OCI-LY7 (cell line): ENCODE data around the gene CSF2RB. TPM values are rescaled to one million over a fixed set of nuclear protein-coding genes. Genes with fewer than 3 reads are reported as not detected.

Experiments used
- BruUV-seq: library from RNA; stranded (reverse); fragments of 400-500 nt; replicated peaks from 2 replicates; lab custom pipeline; 2021; lab: Mats Ljungman, UMichigan
- CTCF ChIA-PET: fragments of 300-600 bp; sonication (Branson Sonifier 250); formaldehyde crosslinking; loops from one replicate; lab custom pipeline; 2022; ENCODE audit warnings: antibody characterized with exemption; ENCODE audit not compliant: unreplicated experiment; lab: Charles Lee
- POLR2A ChIA-PET: fragments of 300-600 bp; sonication (Branson Sonifier 250); formaldehyde crosslinking; loops from one replicate; lab custom pipeline; 2022; ENCODE audit warnings: antibody characterized with exemption; lab: Charles Lee
- DNase-seq: peaks from one replicate; pipeline ENCODE4 v3.0.0-alpha.2; 2015; ENCODE audit warnings: low spot score
- H2AFZ ChIP-seq: fragments of 200-600 bp; sonication (generic), shearing (Covaris generic); 2 replicates; pipeline ENCODE4 v1.6.1; 2014; ENCODE audit warnings: mild to moderate bottlenecking, antibody characterized with exemption, low read length, moderate library complexity
- H3K27ac ChIP-seq: fragments of 200-600 bp; sonication (generic); 2 replicates; pipeline ENCODE4 v1.5.1; 2014; ENCODE audit warnings: mixed run types, low read depth, mild to moderate bottlenecking, moderate library complexity, low read length, inconsistent platforms; ENCODE audit not compliant: poor library complexity, severe bottlenecking
- H3K36me3 ChIP-seq: fragments of 200-600 bp; sonication (generic); 2 replicates; pipeline ENCODE4 v1.6.1; 2014; ENCODE audit warnings: mild to moderate bottlenecking, antibody characterized with exemption, low read length, moderate library complexity, mixed read lengths; ENCODE audit not compliant: insufficient read depth
- H3K4me1 ChIP-seq: fragments of 200-600 bp; sonication (generic); 2 replicates; pipeline ENCODE4 v1.5.1; 2014; ENCODE audit warnings: mild to moderate bottlenecking, low read length; ENCODE audit not compliant: insufficient read depth, poor library complexity, severe bottlenecking
- H3K4me2 ChIP-seq: fragments of 200-600 bp; sonication (generic); 2 replicates; pipeline ENCODE4 v1.6.1; 2014; ENCODE audit warnings: mild to moderate bottlenecking, low read length
- H3K4me3 ChIP-seq: fragments of 200-600 bp; sonication (generic); 2 replicates; pipeline ENCODE4 v1.5.1; 2014; ENCODE audit warnings: mild to moderate bottlenecking, low read depth, low read length; ENCODE audit not compliant: poor library complexity, severe bottlenecking
- H3K79me2 ChIP-seq: fragments of 200-600 bp; sonication (generic); 2 replicates; pipeline ENCODE4 v1.6.1; 2016; ENCODE audit warnings: low read depth, mild to moderate bottlenecking, low read length, moderate library complexity, mixed read lengths; ENCODE audit not compliant: insufficient read depth
- H3K9me2 ChIP-seq: fragments of 200-600 bp; sonication (generic); 2 replicates; pipeline ENCODE4 v1.6.1; 2016; ENCODE audit warnings: mild to moderate bottlenecking, low read length, mixed read lengths; ENCODE audit not compliant: insufficient read depth
- H3K9me3 ChIP-seq: fragments of 200-600 bp; sonication (generic); 2 replicates; pipeline ENCODE4 v1.6.1; 2014; ENCODE audit warnings: mild to moderate bottlenecking, mixed run types, low read length, mixed read lengths
- H4K20me1 ChIP-seq: fragments of 200-600 bp; sonication (generic); 2 replicates; pipeline ENCODE4 v1.6.1; 2014; ENCODE audit warnings: mild to moderate bottlenecking, antibody characterized with exemption, low read length, moderate library complexity, mixed read lengths; ENCODE audit not compliant: insufficient read depth
- CTCF ChIP-seq: fragments of 200-600 bp; sonication (generic); conservative IDR thresholded peaks from 2 replicates; pipeline ENCODE4 v1.5.1; 2014; ENCODE audit warnings: mild to moderate bottlenecking, antibody characterized with exemption, low read length, moderate library complexity, mixed read lengths
- EZH2phosphoT487 ChIP-seq: fragments of 200-600 bp; sonication (generic); IDR thresholded peaks from 2 replicates; pipeline ENCODE4 v1.6.1; 2018; ENCODE audit warnings: low read depth, borderline replicate concordance, mild to moderate bottlenecking, mixed run types, antibody characterized with exemption, low read length, moderate library complexity, mixed read lengths
- intact Hi-C: fragments of 100-400 bp; cut with micrococcal nuclease; formaldehyde crosslinking; loops from one replicate; pipeline ENCODE4 v1.10.0; 2022; ENCODE audit not compliant: unreplicated experiment
- total RNA-seq, 2 experiments: library from RNA; depleted of rRNA in 1 of 2; stranded (reverse); fragments of >200 nt in 1 of 2; shearing (Covaris generic) in 1 of 2; gene quantifications; 2 replicates each; pipeline ENCODE4 v1.2.3, GENCODE V29; 2014 to 2022

CSF2RB gene
- total RNA-seq, 2 experiments from 2014 or later = 6.2 to 23.4 TPM

GRCh38 chr22:36914390-36914752 is 943 bp downstream of the CSF2RB start:
- peak; percentile 46 for DNase-seq
- no peaks in the 10 kb centered on the region for H3K79me2 ChIP-seq
- H4K20me1 ChIP-seq = no peaks in the 10 kb centered on the region
- POLR2A ChIA-PET = interaction anchor here (1.2 to 1.6 kb wide), 3 partner anchors 16 to 54 kb away, joined by 4 read pairs; no protein-coding TSS in a partner anchor
- CTCF ChIA-PET = no interaction called here
- peak overlapping the region; percentile 64 for H3K4me3 ChIP-seq
- H3K27ac ChIP-seq = peak overlapping the region; percentile 47
- no TSS peak for BruUV-seq
- intact Hi-C loops = loop anchor here (1.0 to 5.0 kb wide), 2 partner anchors 55 to 63 kb away; no protein-coding TSS in a partner anchor
- H3K36me3 ChIP-seq = 0 out of 2 replicates have a peak, but pooled peaks cover 8% of the 10 kb centered on the region
- H3K9me3 ChIP-seq = no peaks in the 10 kb centered on the region
- no peak overlapping the region for H2AFZ ChIP-seq
- no peak for TF ChIP-seq EZH2phosphoT487
- TF ChIP-seq CTCF = no peak
- H3K9me2 ChIP-seq = no peaks in the 10 kb centered on the region
- peaks cover 35% of the 10 kb centered on the region for H3K4me1 ChIP-seq
- H3K4me2 ChIP-seq = peak overlapping the region; percentile 67

GRCh38 chr22:36916034-36916433 is 2.6 kb downstream of the CSF2RB start:
- Histone ChIP-seq H3K4me2 (peak overlapping the region; percentile 53), H4K20me1 (no peaks in the 10 kb centered on the region), H3K4me1 (peaks cover 36% of the 10 kb centered on the region), H3K36me3 (0 out of 2 replicates have a peak, but pooled peaks cover 8% of the 10 kb centered on the region), H3K79me2 (no peaks in the 10 kb centered on the region), H3K27ac (no peak overlapping the region), H3K9me2 (no peaks in the 10 kb centered on the region), H3K4me3 (peak overlapping the region; percentile 39), H3K9me3 (no peaks in the 10 kb centered on the region), H2AFZ (no peak overlapping the region)
- intact Hi-C loops = no loop called here
- no peak for DNase-seq
- POLR2A ChIA-PET = no interaction called here
- BruUV-seq = no TSS peak
- TF ChIP-seq EZH2phosphoT487 (no peak), CTCF (no peak)
- CTCF ChIA-PET = no interaction called here

GRCh38 chr22:36918586-36919284 is 5.3 kb downstream of the CSF2RB start:
- ChIA-PET POLR2A (no interaction called here), CTCF (no interaction called here)
- Histone ChIP-seq H3K27ac (no peak overlapping the region), H3K79me2 (no peaks in the 10 kb centered on the region), H3K4me3 (no peak overlapping the region), H3K4me1 (peaks cover 34% of the 10 kb centered on the region), H3K4me2 (no peak overlapping the region), H3K36me3 (0 out of 2 replicates have a peak, but pooled peaks cover 8% of the 10 kb centered on the region), H3K9me2 (no peaks in the 10 kb centered on the region), H4K20me1 (no peaks in the 10 kb centered on the region), H3K9me3 (no peaks in the 10 kb centered on the region), H2AFZ (no peak overlapping the region)
- intact Hi-C loops = no loop called here
- TF ChIP-seq CTCF = peak; percentile 21; the same call in 1 of the 2 replicates
- no peak for TF ChIP-seq EZH2phosphoT487
- no TSS peak for BruUV-seq
- no peak for DNase-seq
